Measurements from ENCODE around the gene GPR3.

DNA sequence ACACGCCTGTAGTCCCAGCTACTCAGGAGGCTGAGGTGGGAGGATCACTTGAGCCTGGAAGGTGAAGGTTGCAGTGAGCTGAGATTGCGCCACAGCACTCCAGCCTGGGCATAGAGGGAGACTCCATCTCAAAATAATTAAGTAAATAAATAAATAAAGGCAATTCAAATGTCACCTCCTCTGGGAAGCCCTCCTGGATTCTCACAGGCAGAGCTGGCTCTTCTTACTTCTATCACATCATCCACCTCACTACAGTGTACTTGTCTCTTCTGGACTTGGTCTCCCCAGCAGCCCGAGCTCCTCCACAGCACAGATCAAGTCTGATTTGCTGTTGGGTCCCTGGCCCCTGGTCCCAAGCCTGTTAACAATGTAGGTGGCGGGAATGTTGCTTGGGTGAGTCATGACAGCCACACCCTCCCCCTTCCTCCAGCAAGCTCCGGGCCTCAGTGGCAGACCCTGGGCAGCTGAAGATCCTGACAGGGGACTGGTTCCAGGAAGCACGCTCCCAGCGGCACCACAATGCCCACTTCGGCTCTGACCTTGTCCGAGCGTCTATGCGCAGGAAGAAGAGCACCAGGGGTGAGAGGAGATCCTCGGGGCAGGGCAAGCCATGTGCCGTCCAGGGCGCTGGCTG is 45.3 kb upstream of the GPR3 start:
- TF ChIP-seq, protein P1, sequence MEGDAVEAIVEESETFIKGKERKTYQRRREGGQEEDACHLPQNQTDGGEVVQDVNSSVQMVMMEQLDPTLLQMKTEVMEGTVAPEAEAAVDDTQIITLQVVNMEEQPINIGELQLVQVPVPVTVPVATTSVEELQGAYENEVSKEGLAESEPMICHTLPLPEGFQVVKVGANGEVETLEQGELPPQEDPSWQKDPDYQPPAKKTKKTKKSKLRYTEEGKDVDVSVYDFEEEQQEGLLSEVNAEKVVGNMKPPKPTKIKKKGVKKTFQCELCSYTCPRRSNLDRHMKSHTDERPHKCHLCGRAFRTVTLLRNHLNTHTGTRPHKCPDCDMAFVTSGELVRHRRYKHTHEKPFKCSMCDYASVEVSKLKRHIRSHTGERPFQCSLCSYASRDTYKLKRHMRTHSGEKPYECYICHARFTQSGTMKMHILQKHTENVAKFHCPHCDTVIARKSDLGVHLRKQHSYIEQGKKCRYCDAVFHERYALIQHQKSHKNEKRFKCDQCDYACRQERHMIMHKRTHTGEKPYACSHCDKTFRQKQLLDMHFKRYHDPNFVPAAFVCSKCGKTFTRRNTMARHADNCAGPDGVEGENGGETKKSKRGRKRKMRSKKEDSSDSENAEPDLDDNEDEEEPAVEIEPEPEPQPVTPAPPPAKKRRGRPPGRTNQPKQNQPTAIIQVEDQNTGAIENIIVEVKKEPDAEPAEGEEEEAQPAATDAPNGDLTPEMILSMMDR (IDR thresholded peaks at IDR 0.05), result no peak
- TF ChIP-seq POLR2AphosphoS5 (IDR thresholded peaks at IDR 0.05), result no peak

Data from esophagus muscularis mucosa (tissue), 3 donors.